ENCODE data around the gene USP17L15.
"Not testable (repeated sequence)": the region's sequence is repeated elsewhere in the genome, so short reads cannot be mapped to it uniquely, and the experiment has no call there.

USP17L15 gene

GRCh38 chr4:9234085-9234484 lies at the start of gene USP17L15:
Gene USP17L15, plus strand, starts transcription at chr4:9234385. Its CDS starts 0 bp downstream, at chr4:9234385.
- not testable (repeated sequence) for DNase-seq

GRCh38 chr4:9210357-9210756 lies 23.8 kb upstream of the USP17L15 start, which contains the start of gene USP17L10:
Gene USP17L10, plus strand, starts transcription at chr4:9210657. Its CDS starts 0 bp downstream, at chr4:9210657.
- not testable (repeated sequence) for DNase-seq

- not testable (repeated sequence) for DNase-seq
These were observed 19.5 kb upstream of the USP17L15 start for GRCh38 chr4:9214701-9215100.

- DNase-seq: not testable (repeated sequence)
These were observed 19.1 kb upstream of the USP17L15 start, which contains the start of gene USP17L11 for GRCh38 chr4:9215105-9215504. Gene USP17L11, plus strand, starts transcription at chr4:9215405. Its CDS starts 0 bp downstream, at chr4:9215405.

- not testable (repeated sequence) for DNase-seq
These were observed 14.3 kb upstream of the USP17L15 start, which contains the start of gene USP17L12 for GRCh38 chr4:9219852-9220251. Gene USP17L12, plus strand, starts transcription at chr4:9220152. Its CDS starts 0 bp downstream, at chr4:9220152.

- not testable (repeated sequence) for DNase-seq
These were observed 9.6 kb upstream of the USP17L15 start, which contains the start of gene USP17L13 for GRCh38 chr4:9224596-9224995. Gene USP17L13, plus strand, starts transcription at chr4:9224896. Its CDS starts 0 bp downstream, at chr4:9224896.

- DNase-seq: not testable (repeated sequence)
These were observed 3.9 kb upstream of the USP17L15 start for GRCh38 chr4:9230249-9230648.

GRCh38 chr4:9238461-9238860 lies 4.3 kb downstream of the USP17L15 start:
- not testable (repeated sequence) for DNase-seq

GRCh38 chr4:9243579-9243978 lies 9.4 kb downstream of the USP17L15 start, which contains the start of gene USP17L17:
Gene USP17L17, plus strand, starts transcription at chr4:9243879. Its CDS starts 0 bp downstream, at chr4:9243879.
- DNase-seq: not testable (repeated sequence)

- not testable (repeated sequence) for DNase-seq
These were observed 13.9 kb downstream of the USP17L15 start, which contains the start of gene USP17L18 for GRCh38 chr4:9247953-9248680. Gene USP17L18, plus strand, starts transcription at chr4:9248630. Its CDS starts 0 bp downstream, at chr4:9248630.

GRCh38 chr4:9253078-9253477 lies 18.9 kb downstream of the USP17L15 start, which contains the start of gene USP17L19:
Gene USP17L19, plus strand, starts transcription at chr4:9253378. Its CDS starts 0 bp downstream, at chr4:9253378.
- DNase-seq: not testable (repeated sequence)

GRCh38 chr4:9257824-9258223 lies 23.6 kb downstream of the USP17L15 start, which contains the start of gene USP17L20:
Gene USP17L20, plus strand, starts transcription at chr4:9258124. Its CDS starts 0 bp downstream, at chr4:9258124.
- DNase-seq: not testable (repeated sequence)

GRCh38 chr4:9262572-9262971 lies 28.4 kb downstream of the USP17L15 start, which contains the start of gene USP17L21:
Gene USP17L21, plus strand, starts transcription at chr4:9262872. Its CDS starts 0 bp downstream, at chr4:9262872.
- not testable (repeated sequence) for DNase-seq

GRCh38 chr4:9267319-9267718 lies 33.1 kb downstream of the USP17L15 start, which contains the start of gene USP17L22:
Gene USP17L22, plus strand, starts transcription at chr4:9267619. Its CDS starts 0 bp downstream, at chr4:9267619.
- DNase-seq: not testable (repeated sequence)

GRCh38 chr4:9271719-9272118 lies 37.5 kb downstream of the USP17L15 start:
- DNase-seq: not testable (repeated sequence)

Data from kidney glomerular epithelial cell (primary cell).